Measurements from ENCODE around the gene MGAT1.

DNA sequence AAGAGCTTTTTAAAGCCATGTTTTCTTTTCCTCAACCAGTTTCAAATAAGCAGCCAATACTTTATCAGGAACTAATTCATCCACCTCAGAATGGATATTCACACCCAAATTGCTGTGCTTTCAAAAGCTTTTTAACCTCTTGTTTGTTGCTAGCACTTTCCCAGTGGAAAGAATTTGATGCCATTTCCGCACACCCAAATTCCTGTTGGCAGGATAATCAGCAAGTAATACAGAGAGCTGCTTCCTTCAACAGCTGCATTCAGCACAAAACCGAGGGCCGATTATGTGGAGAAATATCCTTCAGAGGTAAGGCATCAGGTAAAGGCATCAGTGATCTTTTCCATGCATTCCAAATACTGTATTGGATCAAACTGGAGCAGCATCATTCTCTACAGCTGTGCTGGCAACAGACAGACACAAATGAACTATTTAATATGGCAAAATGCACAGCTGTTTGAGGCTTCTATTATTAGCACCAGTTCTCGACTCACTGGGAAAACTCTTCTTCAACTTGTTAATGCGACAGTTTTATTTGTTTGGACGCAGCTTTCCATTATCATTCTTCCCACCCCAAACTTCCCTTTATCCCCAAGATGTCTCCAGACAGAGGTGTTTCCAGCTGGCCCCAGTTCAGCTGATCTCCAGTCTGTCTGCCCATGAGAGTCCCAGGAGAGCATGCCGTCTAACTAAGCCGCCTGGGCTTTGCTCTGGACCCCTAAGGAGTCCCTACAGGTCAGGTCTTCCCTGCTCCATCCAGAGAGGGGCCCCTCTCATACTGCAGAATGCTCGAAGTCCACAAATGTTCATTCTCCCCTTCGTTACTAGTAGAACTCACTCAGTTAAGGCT is 22.2 kb upstream of the MGAT1 start:
- no peak for TF ChIP-seq POLR2A (IDR thresholded peaks at IDR 0.05; ENCODE audit: low read depth, low read length)
- no peak for TF ChIP-seq POLR2AphosphoS5 (IDR thresholded peaks at IDR 0.05; ENCODE audit: low read depth, low read length)
